ENCODE measurements around the gene BCO1. TPM values are rescaled to one million over a fixed set of nuclear protein-coding genes. Genes with fewer than 3 reads are reported as not detected.

Gene BCO1
- total and polyA plus RNA-seq, 2 of the 4 experiments (the other 2 are of a cell fraction): not detected

DNA sequence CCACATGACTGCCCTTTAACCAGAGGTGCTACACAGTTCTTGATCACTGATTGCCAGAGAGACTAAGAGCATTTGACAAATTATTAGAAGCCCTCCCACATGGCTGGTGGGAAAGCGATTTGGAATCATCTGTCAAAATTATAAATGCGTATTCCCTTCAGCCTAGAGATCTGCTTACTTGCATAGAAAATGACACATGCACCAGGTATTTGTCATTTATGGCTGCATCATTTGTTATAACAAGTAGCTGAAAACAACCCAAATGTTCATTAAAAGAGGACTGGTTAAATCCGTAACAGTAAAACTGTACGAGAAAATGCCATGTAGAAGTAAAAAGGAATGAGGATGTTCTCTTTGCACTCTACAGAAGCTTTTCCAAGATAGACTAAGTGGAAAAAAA, 21.4 kb downstream of the BCO1 start:
- Histone ChIP-seq H2BK5ac (ENCODE audit: low read depth, low read length, poor library complexity, severe bottlenecking) (no peak overlapping the region), H3K9me1 (ENCODE audit: insufficient read depth, low read length) (no peaks in the 10 kb centered on the region), H2AFZ (replicated peaks; ENCODE audit: low read length, poor library complexity) (no peak overlapping the region), H4K8ac (ENCODE audit: low read depth in 2 of 2, low read length in 2 of 2) (no peak overlapping the region), H3K4ac (ENCODE audit: low read depth, low read length) (no peak overlapping the region), H3K27ac (ENCODE audit: insufficient read depth, low read length) (no peak overlapping the region), H3K9me3 (ENCODE audit: control insufficient read depth, insufficient read depth, low read length) (no peaks in the 10 kb centered on the region), H3K79me1 (ENCODE audit: low read depth in 1 of 2, low read length in 2 of 2) (no peaks in the 10 kb centered on the region), H4K5ac (ENCODE audit: low read depth, low read length) (no peak overlapping the region), H4K91ac (ENCODE audit: insufficient read depth, low read depth, low read length) (no peak overlapping the region), H3K23ac (ENCODE audit: low read depth, low read length) (no peak overlapping the region), H3K4me2 (ENCODE audit: low read depth, low read length) (no peak overlapping the region), H3K4me1 (ENCODE audit: control insufficient read depth, insufficient read depth, low read length) (no peaks in the 10 kb centered on the region), H3K4me3 (ENCODE audit: insufficient read depth, low read depth, low read length) (no peak overlapping the region), H3K27me3 (ENCODE audit: control insufficient read depth, insufficient read depth, low read length) (0 out of 2 replicates have a peak, but pooled peaks cover 2% of the 10 kb centered on the region), H3K9ac (ENCODE audit: low read depth, low read length) (no peak overlapping the region), H2BK20ac (ENCODE audit: low read depth, low read length) (no peak overlapping the region), H2BK15ac (ENCODE audit: low read depth, low read length) (no peak overlapping the region), H3K36me3 (ENCODE audit: control insufficient read depth, insufficient read depth, low read length) (no peaks in the 10 kb centered on the region), H4K20me1 (ENCODE audit: insufficient read depth, low read length) (no peaks in the 10 kb centered on the region), H2AK5ac (ENCODE audit: low read depth, low read length) (no peak overlapping the region), H3K18ac (ENCODE audit: low read depth, low read length) (no peak overlapping the region), H3K56ac (ENCODE audit: extremely low read depth, insufficient read depth, low read length) (no peak overlapping the region), H3K14ac (replicated peaks; ENCODE audit: low read depth, low read length) (no peak overlapping the region), H2BK120ac (ENCODE audit: low read depth, low read length) (no peak overlapping the region), H2AK9ac (replicated peaks; ENCODE audit: low read depth, low read length, poor library complexity) (no peak overlapping the region)
- intact Hi-C loops (cut with micrococcal nuclease): no loop called here
- CTCF ChIA-PET: interaction anchor here (2.0 kb wide), 1 partner anchor 15 kb away, joined by 4 read pairs; no protein-coding TSS in a partner anchor
- dilution Hi-C loops (cut with HindIII; ENCODE audit: low sequenced_read_pairs, unreplicated experiment): no loop called here
- in situ Hi-C loops (cut with MboI; ENCODE audit: low sequenced_read_pairs): no loop called here
- DNase-seq (no peak), ATAC-seq (ENCODE audit: low read depth) (no peak)
- no CpG with 5 or more reads among the region's 4 CpGs for WGBS, 2 experiments (ENCODE audit: extremely low coverage in 2 of 2, insufficient read length in 1 of 2)
- TF ChIP-seq BHLHE40 (IDR thresholded peaks at IDR 0.05; ENCODE audit: low read depth, low read length) (no peak), CTCF (conservative IDR thresholded peaks at IDR 0.05; ENCODE audit: low read depth, low read length) (no peak), NFE2L2 (IDR thresholded peaks at IDR 0.05; ENCODE audit: low read depth, low read length) (no peak), FOS (IDR thresholded peaks at IDR 0.05; ENCODE audit: low read depth, low read length) (no peak), CHD1 (IDR thresholded peaks at IDR 0.05; ENCODE audit: low read depth, low read length) (no peak), RAD21 (IDR thresholded peaks at IDR 0.05; ENCODE audit: low read length) (no peak), CEBPB (IDR thresholded peaks at IDR 0.05; ENCODE audit: low read depth, low read length) (no peak), MAZ (IDR thresholded peaks at IDR 0.05; ENCODE audit: borderline replicate concordance, low read depth, low read length) (no peak), MXI1 (IDR thresholded peaks at IDR 0.05; ENCODE audit: borderline replicate concordance, low read depth, low read length) (no peak), POLR2A (IDR thresholded peaks at IDR 0.05; ENCODE audit: low read depth, low read length) (no peak), RFX5 (IDR thresholded peaks at IDR 0.05; ENCODE audit: low read depth, low read length) (no peak), MAFK (IDR thresholded peaks at IDR 0.05; ENCODE audit: low read depth, low read length) (no peak)
- TF ChIP-seq, protein P1, sequence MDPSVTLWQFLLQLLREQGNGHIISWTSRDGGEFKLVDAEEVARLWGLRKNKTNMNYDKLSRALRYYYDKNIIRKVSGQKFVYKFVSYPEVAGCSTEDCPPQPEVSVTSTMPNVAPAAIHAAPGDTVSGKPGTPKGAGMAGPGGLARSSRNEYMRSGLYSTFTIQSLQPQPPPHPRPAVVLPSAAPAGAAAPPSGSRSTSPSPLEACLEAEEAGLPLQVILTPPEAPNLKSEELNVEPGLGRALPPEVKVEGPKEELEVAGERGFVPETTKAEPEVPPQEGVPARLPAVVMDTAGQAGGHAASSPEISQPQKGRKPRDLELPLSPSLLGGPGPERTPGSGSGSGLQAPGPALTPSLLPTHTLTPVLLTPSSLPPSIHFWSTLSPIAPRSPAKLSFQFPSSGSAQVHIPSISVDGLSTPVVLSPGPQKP (IDR thresholded peaks at IDR 0.05; ENCODE audit: borderline replicate concordance, low read depth, low read length): no peak
- BruUV-seq (replicated peaks): no TSS peak
- POLR2A ChIA-PET (ENCODE audit: unreplicated experiment): interaction anchor here (0.7 kb wide), 1 partner anchor 586 kb away, joined by 6 read pairs; no protein-coding TSS in a partner anchor

Data from IMR-90 (cell line).